ENCODE results near the gene DMBT1. TPM values are rescaled to one million over a fixed set of nuclear protein-coding genes. Genes with fewer than 3 reads are reported as not detected.
"Not testable (repeated sequence)": the region's sequence is repeated elsewhere in the genome, so short reads cannot be mapped to it uniquely, and the experiment has no call there.

Gene DMBT1
- total and polyA plus RNA-seq, 2 donors (not counting 1 experiment from before 2014, with no cell fraction given), result not detected

DNA sequence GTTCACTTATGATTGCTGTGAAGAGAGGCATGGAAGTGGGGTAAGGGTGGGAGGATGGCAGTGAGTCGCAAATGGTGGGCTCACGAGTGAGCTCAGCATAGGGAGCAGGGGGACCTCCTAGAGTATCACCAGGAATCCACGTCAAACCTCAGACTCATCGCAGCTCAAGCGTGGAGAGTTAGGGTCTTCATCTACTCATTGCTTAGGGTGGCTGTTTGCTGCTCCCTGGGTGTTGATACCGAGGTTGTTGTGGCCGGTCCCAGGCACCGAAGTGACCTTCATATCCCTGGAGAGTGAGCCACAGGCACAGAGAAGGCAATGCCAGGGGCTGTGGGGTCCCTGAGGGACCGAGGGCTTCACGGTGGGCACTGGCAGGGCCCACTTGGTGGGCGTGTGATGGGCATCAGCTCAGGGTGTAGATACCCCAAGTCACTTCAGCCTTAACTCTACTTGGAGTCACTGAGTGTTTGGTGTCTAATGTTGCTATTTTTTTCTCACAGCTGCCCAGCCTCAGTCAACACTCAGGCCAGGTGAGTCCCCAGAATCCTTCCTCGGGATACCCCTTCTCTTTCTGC, 16.8 kb downstream of the DMBT1 start:
- DNase-seq, result no peak
- POLR2A ChIA-PET, result no interaction called here
- no peak overlapping the region for H3K4me3 Mint-ChIP-seq
- peaks cover 3% of the 10 kb centered on the region for H3K27me3 Mint-ChIP-seq
- no peak overlapping the region for H3K9ac ChIP-seq (ENCODE audit: low read length)
- H3K36me3 ChIP-seq (replicated peaks in 1 of 2; ENCODE audit: control extremely low read depth in 1 of 2, control insufficient read depth in 1 of 2, extremely low read depth in 1 of 2, insufficient read depth in 2 of 2, low read length in 1 of 2), result no peaks in the 10 kb centered on the region
- ATAC-seq (ENCODE audit: low read depth), result no peak
- 88% methylated on average over 11 of the region's 12 CpGs for WGBS (ENCODE audit: insufficient coverage)
- no peaks in the 10 kb centered on the region for H4K20me1 ChIP-seq (ENCODE audit: control insufficient read depth, insufficient read depth, low read length, poor library complexity, severe bottlenecking)
- no peak overlapping the region for H3K4me3 ChIP-seq (ENCODE audit: control extremely low read depth in 1 of 5, extremely low read depth in 1 of 5, insufficient read depth in 1 of 5, low read depth in 2 of 5, low read length in 4 of 5)
- H3K4me1 ChIP-seq (ENCODE audit: control insufficient read depth in 2 of 2, insufficient read depth in 2 of 2, low read length in 2 of 2), result no peaks in the 10 kb centered on the region
- peaks cover 3% of the 10 kb centered on the region for H3K9me3 Mint-ChIP-seq (ENCODE audit: insufficient read depth)
- H3K4me1 Mint-ChIP-seq, result no peaks in the 10 kb centered on the region
- intact Hi-C loops (cut with micrococcal nuclease), result no loop called here
- H3K9me3 ChIP-seq (ENCODE audit: control extremely low read depth in 1 of 3, control insufficient read depth in 2 of 3, insufficient read depth in 1 of 3, low read length in 2 of 3), result peaks cover 0 to 21% (median 0%) of the 10 kb centered on the region in 3 donors
- no peaks in the 10 kb centered on the region for H3K79me2 ChIP-seq (ENCODE audit: control insufficient read depth, insufficient read depth, low read length)
- no peak overlapping the region for H3K4me2 ChIP-seq (replicated peaks; ENCODE audit: low read depth, low read length, poor library complexity, severe bottlenecking)
- no peak for TF ChIP-seq EZH2 (IDR thresholded peaks at IDR 0.05; ENCODE audit: borderline replicate concordance, insufficient read depth, low read depth, low read length, poor library complexity, severe bottlenecking)
- TF ChIP-seq, protein P1, sequence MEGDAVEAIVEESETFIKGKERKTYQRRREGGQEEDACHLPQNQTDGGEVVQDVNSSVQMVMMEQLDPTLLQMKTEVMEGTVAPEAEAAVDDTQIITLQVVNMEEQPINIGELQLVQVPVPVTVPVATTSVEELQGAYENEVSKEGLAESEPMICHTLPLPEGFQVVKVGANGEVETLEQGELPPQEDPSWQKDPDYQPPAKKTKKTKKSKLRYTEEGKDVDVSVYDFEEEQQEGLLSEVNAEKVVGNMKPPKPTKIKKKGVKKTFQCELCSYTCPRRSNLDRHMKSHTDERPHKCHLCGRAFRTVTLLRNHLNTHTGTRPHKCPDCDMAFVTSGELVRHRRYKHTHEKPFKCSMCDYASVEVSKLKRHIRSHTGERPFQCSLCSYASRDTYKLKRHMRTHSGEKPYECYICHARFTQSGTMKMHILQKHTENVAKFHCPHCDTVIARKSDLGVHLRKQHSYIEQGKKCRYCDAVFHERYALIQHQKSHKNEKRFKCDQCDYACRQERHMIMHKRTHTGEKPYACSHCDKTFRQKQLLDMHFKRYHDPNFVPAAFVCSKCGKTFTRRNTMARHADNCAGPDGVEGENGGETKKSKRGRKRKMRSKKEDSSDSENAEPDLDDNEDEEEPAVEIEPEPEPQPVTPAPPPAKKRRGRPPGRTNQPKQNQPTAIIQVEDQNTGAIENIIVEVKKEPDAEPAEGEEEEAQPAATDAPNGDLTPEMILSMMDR (IDR thresholded peaks at IDR 0.05), result no peak
- H3K27ac Mint-ChIP-seq, result no peak overlapping the region
- H2AFZ ChIP-seq (ENCODE audit: insufficient read depth, low read depth, low read length, poor library complexity, severe bottlenecking), result no peak overlapping the region
- CTCF ChIA-PET, result no interaction called here
- H3K27ac ChIP-seq (ENCODE audit: low read length in 2 of 2), result no peak overlapping the region
- H3K27me3 ChIP-seq (replicated peaks in 1 of 4; ENCODE audit: control extremely low read depth in 1 of 4, control insufficient read depth in 3 of 4, insufficient read depth in 4 of 4, low read length in 3 of 4), result peaks cover 0 to 7% (median 0%) of the 10 kb centered on the region in 4 experiments

DNA sequence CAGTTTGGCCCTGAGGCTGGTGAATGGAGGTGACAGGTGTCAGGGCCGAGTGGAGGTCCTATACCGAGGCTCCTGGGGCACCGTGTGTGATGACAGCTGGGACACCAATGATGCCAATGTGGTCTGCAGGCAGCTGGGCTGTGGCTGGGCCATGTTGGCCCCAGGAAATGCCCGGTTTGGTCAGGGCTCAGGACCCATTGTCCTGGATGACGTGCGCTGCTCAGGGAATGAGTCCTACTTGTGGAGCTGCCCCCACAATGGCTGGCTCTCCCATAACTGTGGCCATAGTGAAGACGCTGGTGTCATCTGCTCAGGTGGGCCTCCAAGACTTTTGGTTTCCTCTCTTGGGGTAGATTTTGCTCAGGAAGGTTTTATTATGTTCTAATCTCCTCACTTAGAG, 25.5 kb downstream of the DMBT1 start:
- H3K4me1 Mint-ChIP-seq; H3K27me3 Mint-ChIP-seq; H3K4me3 ChIP-seq (ENCODE audit: control extremely low read depth in 1 of 5, extremely low read depth in 1 of 5, insufficient read depth in 1 of 5, low read depth in 2 of 5, low read length in 4 of 5); H3K4me2 ChIP-seq (replicated peaks; ENCODE audit: low read depth, low read length, poor library complexity, severe bottlenecking); H3K4me1 ChIP-seq (ENCODE audit: control insufficient read depth in 2 of 2, insufficient read depth in 2 of 2, low read length in 2 of 2); H3K79me2 ChIP-seq (ENCODE audit: control insufficient read depth, insufficient read depth, low read length); H3K27me3 ChIP-seq (replicated peaks in 1 of 4; ENCODE audit: control extremely low read depth in 1 of 4, control insufficient read depth in 3 of 4, insufficient read depth in 4 of 4, low read length in 3 of 4); H3K9ac ChIP-seq (ENCODE audit: low read length); intact Hi-C loops (cut with micrococcal nuclease); H3K27ac ChIP-seq (ENCODE audit: low read length in 2 of 2); DNase-seq; H2AFZ ChIP-seq (ENCODE audit: insufficient read depth, low read depth, low read length, poor library complexity, severe bottlenecking); CTCF ChIA-PET; ATAC-seq (ENCODE audit: low read depth); H3K9me3 Mint-ChIP-seq (ENCODE audit: insufficient read depth); H3K4me3 Mint-ChIP-seq; H3K36me3 ChIP-seq (replicated peaks in 1 of 2; ENCODE audit: control extremely low read depth in 1 of 2, control insufficient read depth in 1 of 2, extremely low read depth in 1 of 2, insufficient read depth in 2 of 2, low read length in 1 of 2); H3K27ac Mint-ChIP-seq; H3K9me3 ChIP-seq (ENCODE audit: control extremely low read depth in 1 of 3, control insufficient read depth in 2 of 3, insufficient read depth in 1 of 3, low read length in 2 of 3); H4K20me1 ChIP-seq (ENCODE audit: control insufficient read depth, insufficient read depth, low read length, poor library complexity, severe bottlenecking); POLR2A ChIA-PET: not testable (repeated sequence)
- 93% methylated on average over 3 of the region's 7 CpGs for WGBS (ENCODE audit: insufficient coverage)

All from B cell (primary cell).